SK-N-SH (cell line): Measurements from ENCODE around the gene C19orf12.

Source experiments
- CHD2 ChIP-seq: fragments of 150-350 bp; IDR thresholded peaks from 2 replicates; pipeline ENCODE4 v1.6.1; 2018; ENCODE audit warnings: low read length; ENCODE audit not compliant: partially characterized antibody
- EP300 ChIP-seq, 2 experiments: IDR thresholded peaks; 2 replicates each; pipeline versions ENCODE4 v1.4.0 to v1.6.1; 2012; ENCODE audit warnings: borderline replicate concordance in 1 of 2, low read depth in 1 of 2, low read length in 1 of 2
- GATA2 ChIP-seq: sonication (generic); formaldehyde crosslinking; IDR thresholded peaks from 2 replicates; pipeline ENCODE4 v1.5.0; 2020; ENCODE audit warnings: mild to moderate bottlenecking, missing genetic modification reagents
- JUND ChIP-seq: IDR thresholded peaks from 2 replicates; pipeline ENCODE4 v1.4.0; 2012
- MAX ChIP-seq: IDR thresholded peaks from 2 replicates; pipeline ENCODE4 v1.4.0; 2012; ENCODE audit warnings: low read depth
- MXI1 ChIP-seq: IDR thresholded peaks from 2 replicates; pipeline ENCODE4 v1.6.1; 2012; ENCODE audit warnings: mild to moderate bottlenecking, low read depth, low read length, improper control_type of control experiment
- RFX5 ChIP-seq: IDR thresholded peaks from 2 replicates; pipeline ENCODE4 v1.6.1; 2012; ENCODE audit warnings: mild to moderate bottlenecking, improper control_type of control experiment, low read length
- SIN3A ChIP-seq: IDR thresholded peaks from 2 replicates; pipeline ENCODE4 v1.6.1; 2012; ENCODE audit warnings: low read depth, mild to moderate bottlenecking, low read length, moderate library complexity, borderline replicate concordance
- TAF1 ChIP-seq: IDR thresholded peaks from 2 replicates; pipeline ENCODE4 v1.6.1; 2012; ENCODE audit warnings: low read depth, mild to moderate bottlenecking, low read length, moderate library complexity, borderline replicate concordance
- TF ChIP-seq, protein P1 (sequence below): fragments of 200-600 bp; sonication (generic); IDR thresholded peaks from 2 replicates; pipeline ENCODE4 v1.6.1; 2017; ENCODE audit warnings: antibody characterized with exemption, mild to moderate bottlenecking, moderate library complexity
- TF ChIP-seq, protein P2 (sequence below): IDR thresholded peaks from 2 replicates; pipeline ENCODE4; 2012
- TF ChIP-seq, protein P3 (sequence below): IDR thresholded peaks from 2 replicates; pipeline ENCODE4 v1.4.0; 2012; ENCODE audit warnings: low read depth, borderline replicate concordance
- TF ChIP-seq, protein P4 (sequence below): fragments of 150-350 bp; IDR thresholded peaks from 2 replicates; pipeline ENCODE4 v1.6.1; 2017; ENCODE audit warnings: antibody characterized with exemption, low read length, low read depth, borderline replicate concordance
- TF ChIP-seq, protein P5 (sequence below): IDR thresholded peaks from 2 replicates; pipeline ENCODE4 v1.4.0; 2012; ENCODE audit warnings: low read depth, borderline replicate concordance

DNA sequence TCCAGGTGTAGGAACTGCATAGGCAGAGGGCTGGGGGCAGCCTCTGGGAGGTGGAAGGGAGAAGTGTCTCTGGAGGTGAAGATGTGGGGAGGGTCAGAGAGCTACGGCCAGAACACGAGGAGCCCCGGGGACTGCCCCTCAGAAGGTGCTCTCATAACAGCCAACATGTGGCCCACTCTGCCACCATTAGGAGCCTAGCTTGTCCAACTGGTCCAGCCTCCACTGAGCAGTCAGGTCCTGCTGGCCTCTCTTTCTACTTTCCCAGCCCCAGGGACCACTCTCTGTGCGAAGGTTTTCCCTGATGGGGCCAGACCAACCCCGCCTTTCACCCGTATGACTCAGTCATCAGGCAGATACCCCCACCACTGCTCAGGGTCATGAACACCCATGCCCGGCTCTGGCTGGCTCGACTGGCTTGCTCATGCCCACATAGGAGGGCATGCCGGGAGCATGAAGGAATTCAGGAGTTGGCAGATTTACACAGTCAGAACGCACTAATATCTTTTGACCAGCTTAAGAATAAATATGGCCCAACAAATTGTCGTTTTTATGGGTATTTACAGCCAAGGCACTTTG is 37.5 kb upstream of the C19orf12 start:
- no peak for TF ChIP-seq GATA2 (CRISPR knock-in tag)
- no peak for TF ChIP-seq EP300 (IDR thresholded peaks at IDR 0.05; ENCODE audit: borderline replicate concordance in 1 of 2, low read depth in 1 of 2, low read length in 1 of 2)
- TF ChIP-seq, protein P1, sequence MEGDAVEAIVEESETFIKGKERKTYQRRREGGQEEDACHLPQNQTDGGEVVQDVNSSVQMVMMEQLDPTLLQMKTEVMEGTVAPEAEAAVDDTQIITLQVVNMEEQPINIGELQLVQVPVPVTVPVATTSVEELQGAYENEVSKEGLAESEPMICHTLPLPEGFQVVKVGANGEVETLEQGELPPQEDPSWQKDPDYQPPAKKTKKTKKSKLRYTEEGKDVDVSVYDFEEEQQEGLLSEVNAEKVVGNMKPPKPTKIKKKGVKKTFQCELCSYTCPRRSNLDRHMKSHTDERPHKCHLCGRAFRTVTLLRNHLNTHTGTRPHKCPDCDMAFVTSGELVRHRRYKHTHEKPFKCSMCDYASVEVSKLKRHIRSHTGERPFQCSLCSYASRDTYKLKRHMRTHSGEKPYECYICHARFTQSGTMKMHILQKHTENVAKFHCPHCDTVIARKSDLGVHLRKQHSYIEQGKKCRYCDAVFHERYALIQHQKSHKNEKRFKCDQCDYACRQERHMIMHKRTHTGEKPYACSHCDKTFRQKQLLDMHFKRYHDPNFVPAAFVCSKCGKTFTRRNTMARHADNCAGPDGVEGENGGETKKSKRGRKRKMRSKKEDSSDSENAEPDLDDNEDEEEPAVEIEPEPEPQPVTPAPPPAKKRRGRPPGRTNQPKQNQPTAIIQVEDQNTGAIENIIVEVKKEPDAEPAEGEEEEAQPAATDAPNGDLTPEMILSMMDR, result no peak
- no peak for TF ChIP-seq MXI1
- TF ChIP-seq RFX5, result no peak
- no peak for TF ChIP-seq MAX
- TF ChIP-seq, protein P2, sequence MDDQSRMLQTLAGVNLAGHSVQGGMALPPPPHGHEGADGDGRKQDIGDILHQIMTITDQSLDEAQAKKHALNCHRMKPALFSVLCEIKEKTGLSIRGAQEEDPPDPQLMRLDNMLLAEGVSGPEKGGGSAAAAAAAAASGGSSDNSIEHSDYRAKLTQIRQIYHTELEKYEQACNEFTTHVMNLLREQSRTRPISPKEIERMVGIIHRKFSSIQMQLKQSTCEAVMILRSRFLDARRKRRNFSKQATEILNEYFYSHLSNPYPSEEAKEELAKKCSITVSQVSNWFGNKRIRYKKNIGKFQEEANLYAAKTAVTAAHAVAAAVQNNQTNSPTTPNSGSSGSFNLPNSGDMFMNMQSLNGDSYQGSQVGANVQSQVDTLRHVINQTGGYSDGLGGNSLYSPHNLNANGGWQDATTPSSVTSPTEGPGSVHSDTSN, result no peak
- no peak for TF ChIP-seq CHD2
- TF ChIP-seq, protein P3, sequence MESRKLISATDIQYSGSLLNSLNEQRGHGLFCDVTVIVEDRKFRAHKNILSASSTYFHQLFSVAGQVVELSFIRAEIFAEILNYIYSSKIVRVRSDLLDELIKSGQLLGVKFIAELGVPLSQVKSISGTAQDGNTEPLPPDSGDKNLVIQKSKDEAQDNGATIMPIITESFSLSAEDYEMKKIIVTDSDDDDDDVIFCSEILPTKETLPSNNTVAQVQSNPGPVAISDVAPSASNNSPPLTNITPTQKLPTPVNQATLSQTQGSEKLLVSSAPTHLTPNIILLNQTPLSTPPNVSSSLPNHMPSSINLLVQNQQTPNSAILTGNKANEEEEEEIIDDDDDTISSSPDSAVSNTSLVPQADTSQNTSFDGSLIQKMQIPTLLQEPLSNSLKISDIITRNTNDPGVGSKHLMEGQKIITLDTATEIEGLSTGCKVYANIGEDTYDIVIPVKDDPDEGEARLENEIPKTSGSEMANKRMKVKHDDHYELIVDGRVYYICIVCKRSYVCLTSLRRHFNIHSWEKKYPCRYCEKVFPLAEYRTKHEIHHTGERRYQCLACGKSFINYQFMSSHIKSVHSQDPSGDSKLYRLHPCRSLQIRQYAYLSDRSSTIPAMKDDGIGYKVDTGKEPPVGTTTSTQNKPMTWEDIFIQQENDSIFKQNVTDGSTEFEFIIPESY, result no peak
- no peak for TF ChIP-seq TAF1
- no peak for TF ChIP-seq JUND
- TF ChIP-seq, protein P4, sequence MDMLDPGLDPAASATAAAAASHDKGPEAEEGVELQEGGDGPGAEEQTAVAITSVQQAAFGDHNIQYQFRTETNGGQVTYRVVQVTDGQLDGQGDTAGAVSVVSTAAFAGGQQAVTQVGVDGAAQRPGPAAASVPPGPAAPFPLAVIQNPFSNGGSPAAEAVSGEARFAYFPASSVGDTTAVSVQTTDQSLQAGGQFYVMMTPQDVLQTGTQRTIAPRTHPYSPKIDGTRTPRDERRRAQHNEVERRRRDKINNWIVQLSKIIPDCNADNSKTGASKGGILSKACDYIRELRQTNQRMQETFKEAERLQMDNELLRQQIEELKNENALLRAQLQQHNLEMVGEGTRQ, result no peak
- TF ChIP-seq SIN3A, result no peak
- TF ChIP-seq, protein P5, sequence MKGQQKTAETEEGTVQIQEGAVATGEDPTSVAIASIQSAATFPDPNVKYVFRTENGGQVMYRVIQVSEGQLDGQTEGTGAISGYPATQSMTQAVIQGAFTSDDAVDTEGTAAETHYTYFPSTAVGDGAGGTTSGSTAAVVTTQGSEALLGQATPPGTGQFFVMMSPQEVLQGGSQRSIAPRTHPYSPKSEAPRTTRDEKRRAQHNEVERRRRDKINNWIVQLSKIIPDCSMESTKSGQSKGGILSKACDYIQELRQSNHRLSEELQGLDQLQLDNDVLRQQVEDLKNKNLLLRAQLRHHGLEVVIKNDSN, result no peak
